GM10847 (cell line): ENCODE measurements around the gene ZNF491.
A peak's percentile ranks its signal among the peaks of the same experiment; 100 is the strongest.

Source experiments
- POLR2A ChIP-seq: IDR thresholded peaks from 2 replicates; pipeline ENCODE4 v1.6.1; 2011; ENCODE audit not compliant: insufficient read length; ENCODE audit errors: extremely low read depth

The ZNF491 gene

DNA sequence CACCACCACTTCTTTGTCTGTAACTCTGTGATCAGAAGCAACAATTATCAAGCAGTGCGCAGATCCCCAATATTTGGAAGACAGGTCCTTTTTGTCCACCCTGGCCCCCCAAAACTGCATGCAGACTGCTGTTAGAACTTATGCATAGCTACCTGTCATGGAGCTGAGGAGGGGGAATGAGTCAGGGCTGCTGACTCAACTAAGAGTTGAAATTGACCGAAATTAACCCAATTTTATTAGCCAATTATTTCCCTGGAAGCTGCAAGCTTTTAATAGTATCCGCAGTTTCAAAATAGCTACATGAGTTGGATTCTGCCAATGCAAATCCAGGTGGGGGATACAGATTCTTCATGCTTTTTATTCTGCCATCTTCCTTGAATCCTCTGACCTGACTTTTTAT is 14.0 kb upstream of the ZNF491 start:
- TF ChIP-seq POLR2A = no peak

DNA sequence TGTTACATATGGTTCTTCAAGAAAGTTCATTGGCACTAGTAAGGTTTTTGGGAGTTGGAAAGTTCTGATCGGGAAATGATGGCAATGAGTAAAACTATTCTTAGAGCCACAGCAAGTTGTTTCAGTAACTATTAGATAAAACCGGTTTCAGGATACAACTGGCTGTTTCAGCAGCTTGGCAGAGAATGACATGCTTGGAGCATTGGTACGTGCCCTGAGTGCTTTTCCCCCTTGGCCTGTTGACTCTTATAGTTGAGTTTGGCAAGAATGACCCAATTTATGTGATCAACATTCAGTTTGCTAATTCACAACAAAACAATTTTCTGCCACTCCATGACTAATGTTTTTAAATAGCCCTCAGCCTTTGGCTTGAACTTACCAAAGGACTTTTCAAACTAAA is 10.8 kb upstream of the ZNF491 start:
- TF ChIP-seq POLR2A = no peak

DNA sequence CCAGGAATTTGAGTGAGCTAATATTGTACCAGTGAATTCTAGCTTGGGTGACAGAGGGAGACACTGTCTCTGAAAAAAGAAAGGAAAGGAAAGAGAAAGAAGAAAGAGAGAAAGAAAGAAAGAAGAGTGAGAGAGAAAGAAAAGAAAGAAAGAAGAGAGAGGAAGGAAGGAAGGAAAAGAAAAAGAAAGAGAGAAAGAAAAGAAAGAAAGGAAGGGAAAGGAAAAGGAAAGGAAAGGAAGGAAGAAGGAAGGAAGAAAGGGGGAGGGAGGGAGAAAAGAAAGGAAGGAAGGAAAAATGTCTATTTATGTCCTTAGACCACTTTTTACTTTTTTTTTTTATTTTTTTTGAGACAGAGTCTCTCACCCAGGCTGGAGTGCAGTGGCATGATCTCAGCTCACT is 5.4 kb upstream of the ZNF491 start:
- TF ChIP-seq POLR2A = no peak

DNA sequence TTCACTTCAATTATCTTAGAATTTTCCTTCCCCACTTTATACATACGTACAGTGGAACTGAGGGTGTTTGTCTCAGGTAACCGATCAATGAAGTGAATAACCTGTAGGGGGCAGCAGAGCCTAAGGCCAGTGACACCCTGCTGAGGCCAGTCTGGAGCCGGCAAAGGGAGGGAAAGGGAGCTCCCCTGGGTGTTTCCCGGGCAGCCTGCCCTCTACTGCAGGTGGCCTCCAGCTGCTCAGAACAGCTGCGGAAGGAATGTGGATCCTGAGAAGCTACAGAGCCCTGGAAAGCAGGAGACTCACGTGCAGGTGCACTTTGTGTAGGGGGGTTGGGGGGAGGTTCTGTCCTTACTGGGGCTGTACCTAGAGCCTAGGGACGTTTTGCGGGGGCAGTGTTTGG is 832 bp upstream of the ZNF491 start:
- no peak for TF ChIP-seq POLR2A

DNA sequence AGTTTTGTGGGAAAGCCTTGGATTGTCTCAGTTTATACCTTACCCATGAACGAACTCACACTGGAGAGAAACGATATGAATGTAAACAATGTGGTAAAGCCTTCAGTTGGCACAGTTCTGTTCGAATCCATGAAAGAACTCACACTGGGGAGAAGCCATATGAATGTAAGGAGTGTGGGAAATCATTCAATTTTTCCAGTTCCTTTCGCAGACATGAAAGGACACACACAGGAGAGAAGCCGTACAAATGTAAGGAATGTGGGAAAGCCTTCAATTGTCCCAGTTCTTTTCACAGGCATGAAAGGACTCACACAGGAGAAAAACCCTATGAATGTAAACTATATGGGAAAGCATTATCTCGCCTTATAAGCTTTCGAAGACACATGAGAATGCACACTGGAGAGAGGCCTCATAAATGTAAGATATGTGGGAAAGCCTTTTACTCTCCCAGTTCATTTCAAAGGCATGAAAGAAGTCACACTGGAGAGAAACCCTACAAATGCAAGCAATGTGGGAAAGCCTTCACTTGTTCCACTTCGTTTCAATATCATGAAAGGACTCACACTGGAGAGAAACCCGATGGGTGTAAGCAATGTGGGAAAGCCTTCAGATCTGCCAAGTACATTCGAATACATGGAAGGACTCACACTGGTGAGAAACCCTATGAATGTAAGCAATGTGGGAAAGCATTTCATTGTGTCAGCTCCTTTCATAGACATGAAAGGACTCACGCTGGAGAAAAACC is 8.2 kb downstream of the ZNF491 start:
- no peak for TF ChIP-seq POLR2A

DNA sequence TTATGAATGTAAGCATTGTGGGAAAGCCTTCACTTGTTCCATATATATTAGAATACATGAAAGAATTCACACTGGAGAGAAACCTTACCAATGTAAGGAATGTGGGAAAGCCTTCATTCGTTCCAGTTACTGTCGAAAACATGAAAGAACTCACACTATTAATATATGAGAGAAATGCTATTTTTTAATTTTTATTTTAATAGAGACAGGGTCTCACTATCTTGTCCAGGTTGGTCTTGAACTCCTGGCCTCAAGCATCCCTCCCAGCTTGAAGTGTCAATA is 8.7 kb downstream of the ZNF491 start:
- TF ChIP-seq POLR2A = no peak

DNA sequence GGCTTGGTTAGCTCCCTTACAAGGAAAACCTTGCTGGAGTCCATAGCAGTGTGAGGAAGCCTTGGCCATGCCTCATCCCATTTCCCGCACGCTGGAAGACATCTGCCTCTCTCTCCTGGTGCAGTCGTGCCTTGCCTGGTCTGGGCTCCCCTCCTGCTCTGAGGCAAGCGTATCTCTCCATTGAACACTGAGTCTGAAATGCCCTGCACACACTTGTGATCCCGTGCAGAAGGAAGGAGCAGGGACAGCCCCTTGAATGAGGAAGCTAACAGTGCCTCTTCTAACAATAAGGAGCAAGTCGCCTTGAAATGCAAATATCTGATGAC is 15.3 kb downstream of the ZNF491 start:
- no peak for TF ChIP-seq POLR2A

DNA sequence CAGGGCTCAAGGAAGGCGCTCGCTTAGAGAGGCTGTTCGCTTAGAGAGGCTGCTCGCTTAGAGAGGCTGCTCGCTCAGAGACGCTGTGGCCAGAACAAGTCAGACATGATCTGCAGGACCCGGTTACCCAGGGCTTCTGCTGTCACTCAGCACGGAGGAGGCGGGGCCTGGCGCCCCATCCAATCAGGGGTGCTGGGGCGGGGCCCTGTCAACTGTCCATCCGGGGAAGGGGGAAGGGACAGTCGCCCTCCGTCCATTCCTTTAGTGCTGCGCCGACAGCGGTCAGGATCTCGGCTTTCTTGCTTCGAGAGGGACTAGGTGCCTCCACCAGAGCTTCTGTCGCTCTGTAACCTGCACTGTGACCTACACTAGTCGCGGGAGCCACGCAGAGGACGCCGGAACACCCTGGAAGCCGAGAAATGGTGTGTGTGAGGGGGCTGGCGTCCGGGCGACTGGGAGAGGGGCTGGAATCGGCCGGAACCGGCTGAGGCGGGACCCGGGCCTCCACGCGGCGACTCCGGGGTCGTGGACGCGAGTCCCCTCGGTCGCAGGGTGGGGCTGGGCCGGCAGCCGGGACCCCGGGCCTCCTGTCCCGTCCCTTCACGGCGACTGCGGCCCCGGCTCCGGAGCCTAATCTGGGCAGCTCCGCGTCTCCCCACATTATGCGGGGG is 15.8 kb downstream of the ZNF491 start, which contains the start of gene ZNF440:
TSS of gene ZNF440 (plus strand) at position 245 of the 671 bp plus-strand sequence. CDS start at position 420, 175 bp downstream.
- peak; percentile 76 for TF ChIP-seq POLR2A

DNA sequence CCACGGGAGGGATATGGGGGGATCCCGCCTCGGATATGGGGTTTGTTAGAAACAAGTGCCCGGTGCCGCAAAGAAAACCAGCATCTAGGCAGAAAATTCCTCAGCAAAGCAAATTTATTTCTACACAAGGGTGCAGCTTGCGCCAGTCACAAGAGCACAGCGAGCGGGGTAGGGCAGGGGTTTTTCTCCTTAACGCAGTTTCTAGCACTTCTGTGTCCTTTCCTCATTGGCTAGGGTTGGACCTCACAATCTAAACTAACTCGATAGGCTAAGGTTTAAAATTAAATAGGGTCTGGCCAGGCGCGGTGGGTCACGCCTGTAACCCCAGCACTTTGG is 16.3 kb downstream of the ZNF491 start:
- no peak for TF ChIP-seq POLR2A

DNA sequence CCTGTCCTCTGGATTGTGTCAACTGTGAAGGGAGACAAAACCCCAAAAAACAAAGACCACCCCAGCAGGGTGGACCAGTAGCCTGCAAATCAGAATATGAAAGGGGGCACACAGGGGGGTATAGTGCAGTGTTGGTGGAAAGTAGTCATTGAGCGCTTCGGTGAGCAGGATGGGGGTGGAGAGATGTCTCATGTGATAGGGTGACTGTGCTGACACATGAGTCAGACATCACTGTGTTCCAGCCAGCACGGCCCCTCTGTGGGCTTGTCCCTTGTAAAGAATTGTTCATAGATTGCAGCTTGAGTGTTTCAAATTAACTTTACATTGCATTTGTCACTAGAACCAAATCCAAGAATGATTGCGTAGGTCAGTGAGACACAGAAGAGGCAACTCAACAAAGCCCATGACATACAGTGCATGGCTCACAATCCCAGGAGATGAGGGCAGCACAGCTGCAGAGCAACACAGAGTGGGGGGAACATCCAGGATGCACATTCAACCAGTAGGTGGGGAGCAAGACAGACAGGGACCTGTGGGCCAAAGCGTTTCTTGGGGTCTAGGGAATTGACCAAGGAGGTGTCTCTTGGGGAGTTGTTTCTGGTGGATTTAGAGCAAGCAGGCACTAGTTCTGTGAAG is 23.3 kb downstream of the ZNF491 start:
- no peak for TF ChIP-seq POLR2A

DNA sequence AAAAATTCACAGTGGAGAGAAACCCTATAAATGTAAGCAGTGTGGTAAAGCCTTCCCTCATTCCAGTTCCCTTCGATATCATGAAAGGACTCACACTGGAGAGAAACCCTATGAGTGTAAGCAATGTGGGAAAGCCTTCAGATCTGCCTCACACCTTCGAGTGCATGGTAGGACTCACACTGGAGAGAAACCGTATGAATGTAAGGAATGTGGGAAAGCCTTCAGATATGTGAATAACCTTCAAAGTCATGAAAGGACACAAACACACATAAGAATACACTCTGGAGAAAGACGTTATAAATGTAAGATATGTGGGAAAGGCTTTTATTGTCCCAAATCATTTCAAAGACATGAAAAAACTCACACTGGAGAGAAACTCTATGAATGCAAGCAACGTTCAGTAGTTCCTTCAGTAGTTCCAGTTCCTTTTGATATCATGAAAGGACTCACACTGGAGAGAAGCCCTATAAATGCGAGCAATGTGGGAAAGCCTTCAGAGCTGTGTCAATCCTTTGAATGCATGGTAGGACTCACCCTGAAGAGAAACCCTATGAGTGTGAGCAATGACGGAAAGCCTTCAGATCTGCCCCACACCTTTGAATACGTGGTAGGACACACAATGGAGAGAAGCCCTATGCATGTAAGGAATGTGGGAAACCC is 34.1 kb downstream of the ZNF491 start:
- TF ChIP-seq POLR2A = no peak

DNA sequence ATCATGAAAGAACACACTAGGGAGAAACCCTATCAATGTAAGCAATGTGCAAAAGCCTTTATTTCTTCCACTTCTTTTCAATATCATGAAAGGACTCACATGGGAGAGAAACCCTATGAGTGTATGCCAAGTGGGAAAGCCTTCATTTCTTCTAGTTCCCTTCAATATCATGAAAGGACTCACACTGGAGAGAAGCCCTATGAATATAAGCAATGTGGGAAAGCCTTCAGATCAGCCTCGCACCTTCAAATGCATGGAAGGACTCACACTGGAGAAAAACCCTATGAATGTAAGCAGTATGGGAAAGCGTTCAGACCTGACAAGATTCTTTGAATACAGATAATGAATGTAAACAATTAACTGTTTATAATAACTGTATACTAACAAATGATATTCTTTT is 35.2 kb downstream of the ZNF491 start:
- TF ChIP-seq POLR2A = no peak

DNA sequence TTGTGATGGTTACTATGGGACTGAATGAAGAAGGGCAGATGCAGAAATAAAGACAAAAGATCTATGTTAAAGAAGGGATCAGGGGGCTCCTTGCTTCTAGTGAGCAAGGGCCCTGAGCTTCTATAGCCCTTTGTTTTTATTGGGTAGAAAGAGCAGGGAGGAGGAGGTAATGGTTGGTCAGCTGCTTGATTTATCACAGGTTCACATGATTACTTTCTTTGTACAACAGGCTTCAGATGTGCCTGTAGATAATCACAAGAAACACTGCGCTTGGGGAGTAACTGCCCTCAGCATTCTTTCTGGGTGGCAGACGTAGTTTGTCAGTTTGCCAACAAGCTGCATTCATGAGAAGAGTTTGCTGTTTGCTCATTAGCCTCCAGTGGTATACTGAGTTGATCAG is 45.4 kb downstream of the ZNF491 start:
- no peak for TF ChIP-seq POLR2A

DNA sequence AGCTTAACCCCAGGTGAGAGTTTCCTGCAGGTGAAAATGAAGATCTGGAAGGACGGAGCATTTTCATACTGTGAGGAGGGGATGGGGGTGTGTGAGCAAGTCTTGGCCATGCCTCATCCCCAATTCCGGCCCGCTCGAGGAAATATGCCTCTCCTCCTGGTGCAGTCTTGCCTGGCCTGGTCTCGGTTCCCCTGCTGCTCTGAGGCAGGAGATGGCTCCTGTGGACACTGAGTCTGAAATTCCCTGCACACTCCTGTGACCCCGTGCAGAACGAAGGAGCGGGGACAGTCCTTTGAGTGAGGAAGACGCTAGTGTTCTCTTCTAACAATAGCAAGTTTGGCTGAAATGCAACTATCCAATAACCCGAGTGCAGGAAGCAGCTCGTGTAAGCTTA is 49.9 kb downstream of the ZNF491 start:
- no peak for TF ChIP-seq POLR2A

DNA sequence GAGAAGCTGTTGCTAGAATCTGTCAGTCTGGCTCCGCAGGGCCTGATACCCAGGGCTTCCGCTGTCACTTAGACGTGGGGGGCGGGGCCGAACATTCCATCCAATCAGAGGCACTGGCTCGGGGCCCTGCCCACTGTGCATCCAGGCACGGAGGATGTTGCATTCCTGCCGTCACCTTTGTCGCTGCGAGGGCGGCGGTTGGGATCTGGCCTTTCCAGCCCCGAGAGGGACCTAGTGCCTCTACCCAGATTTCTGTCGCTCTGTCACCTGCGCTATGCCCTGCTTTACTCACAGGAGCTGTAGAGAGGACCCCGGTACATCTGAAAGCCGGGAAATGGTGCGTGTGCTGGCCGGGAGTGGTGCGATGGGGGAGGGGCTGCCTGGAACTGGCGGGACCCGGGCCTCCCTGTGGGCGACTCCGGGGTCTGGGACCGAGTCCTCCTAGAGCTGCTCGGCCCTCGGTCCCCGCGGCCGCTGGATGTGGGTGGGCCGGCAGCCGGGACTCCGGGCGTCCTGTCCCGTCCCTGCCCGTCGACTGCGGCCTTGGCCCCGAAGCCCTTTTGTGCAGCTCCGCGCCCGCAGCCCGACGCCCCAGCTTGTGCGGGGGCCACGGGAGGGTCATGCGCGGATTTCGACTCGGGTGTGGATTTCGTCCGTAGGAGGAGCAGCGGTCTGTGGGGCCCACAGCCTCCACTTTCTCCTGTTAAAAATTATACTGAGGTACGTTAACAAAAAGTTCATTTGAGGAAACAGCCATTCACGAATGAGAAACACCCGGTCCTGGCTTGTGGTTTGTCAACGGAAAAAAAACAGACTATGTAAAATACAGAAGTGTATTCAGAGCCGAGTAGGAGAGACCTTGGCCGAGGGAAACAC is 50.5 kb downstream of the ZNF491 start, which contains the start of gene ZNF439:
TSS of gene ZNF439 (plus strand) at position 133 of the 876 bp plus-strand sequence. CDS start at position 275, 142 bp downstream.
- peak; percentile 38 for TF ChIP-seq POLR2A

DNA sequence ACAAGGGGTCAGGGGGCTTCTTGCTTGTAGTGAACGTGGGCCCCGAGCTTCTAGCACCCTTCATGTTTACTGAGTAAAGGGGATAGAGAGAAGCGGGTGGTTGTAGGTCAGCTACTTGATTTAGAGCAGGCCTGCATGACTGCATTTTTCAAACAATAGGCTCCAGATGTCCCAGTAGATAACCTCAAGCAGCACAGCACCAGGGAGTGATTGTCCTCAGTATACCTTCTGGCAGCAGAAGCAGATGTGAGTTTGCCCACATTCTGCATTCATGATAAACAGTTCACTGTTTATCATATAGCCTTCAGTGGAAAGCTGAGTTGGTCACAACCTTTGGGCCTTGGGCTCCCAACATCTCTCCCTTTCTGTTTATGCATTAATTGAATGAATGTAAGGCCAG is 55.0 kb downstream of the ZNF491 start:
- no peak for TF ChIP-seq POLR2A
